ENCODE data around the gene TMEM255B.

The TMEM255B gene

GRCh38 chr13:113852536-113853517 lies 93.8 kb downstream of the TMEM255B start:
- H3K27ac ChIP-seq: no peak overlapping the region
- no peak for TF ChIP-seq CTCF (conservative IDR thresholded peaks at IDR 0.05)

- TF ChIP-seq CTCF (conservative IDR thresholded peaks at IDR 0.05): no peak
- no peak overlapping the region for H3K27ac ChIP-seq
Observed at GRCh38 chr13:113853518-113854237, 94.7 kb downstream of the TMEM255B start.

GRCh38 chr13:113854238-113855011 lies 95.4 kb downstream of the TMEM255B start:
- no peak overlapping the region for H3K27ac ChIP-seq
- TF ChIP-seq CTCF (conservative IDR thresholded peaks at IDR 0.05): no peak

GRCh38 chr13:113855012-113855921 lies 96.2 kb downstream of the TMEM255B start:
- H3K27ac ChIP-seq: no peak overlapping the region
- no peak for TF ChIP-seq CTCF (conservative IDR thresholded peaks at IDR 0.05)

GRCh38 chr13:113855931-113856715 lies 97.1 kb downstream of the TMEM255B start:
- H3K27ac ChIP-seq: no peak overlapping the region
- TF ChIP-seq CTCF (conservative IDR thresholded peaks at IDR 0.05): no peak

GRCh38 chr13:113856716-113857065 lies 97.7 kb downstream of the TMEM255B start:
- no peak overlapping the region for H3K27ac ChIP-seq
- TF ChIP-seq CTCF (conservative IDR thresholded peaks at IDR 0.05): no peak
